GM12891 (cell line): ENCODE measurements around the gene TMEM114.

ENCODE experiments used
- DNase-seq: peaks from one replicate; pipeline ENCODE4 v3.0.0; 2011; ENCODE audit warnings: low spot score; ENCODE audit not compliant: insufficient read length
- FAIRE-seq: peaks from 2 replicates; lab custom pipeline; 2011; peaks lifted over from hg19 to GRCh38; lab: Jason Lieb, UNC
- PAX5 ChIP-seq: IDR thresholded peaks from 2 replicates; pipeline ENCODE4 v1.6.1; 2011; ENCODE audit warnings: low read length, moderate library complexity, mild to moderate bottlenecking; ENCODE audit not compliant: insufficient read depth, severe bottlenecking
- POLR2A ChIP-seq: IDR thresholded peaks from 2 replicates; pipeline ENCODE4 v1.6.1; 2011; ENCODE audit warnings: low read depth, low read length, control low read depth
- POLR2AphosphoS5 ChIP-seq: IDR thresholded peaks from 2 replicates; pipeline ENCODE4 v1.6.1; 2011; ENCODE audit warnings: low read depth, low read length, control low read depth
- POU2F2 ChIP-seq: IDR thresholded peaks from 2 replicates; pipeline ENCODE4 v1.6.1; 2011; ENCODE audit warnings: low read depth, mild to moderate bottlenecking, control low read depth, low read length, moderate library complexity
- SPI1 ChIP-seq: IDR thresholded peaks from 2 replicates; pipeline ENCODE4 v1.6.1; 2011; ENCODE audit warnings: low read depth, low read length, control low read depth
- TAF1 ChIP-seq: IDR thresholded peaks from 2 replicates; pipeline ENCODE4 v1.6.1; 2011; ENCODE audit warnings: low read depth, low read length, control low read depth

TMEM114 gene

DNA sequence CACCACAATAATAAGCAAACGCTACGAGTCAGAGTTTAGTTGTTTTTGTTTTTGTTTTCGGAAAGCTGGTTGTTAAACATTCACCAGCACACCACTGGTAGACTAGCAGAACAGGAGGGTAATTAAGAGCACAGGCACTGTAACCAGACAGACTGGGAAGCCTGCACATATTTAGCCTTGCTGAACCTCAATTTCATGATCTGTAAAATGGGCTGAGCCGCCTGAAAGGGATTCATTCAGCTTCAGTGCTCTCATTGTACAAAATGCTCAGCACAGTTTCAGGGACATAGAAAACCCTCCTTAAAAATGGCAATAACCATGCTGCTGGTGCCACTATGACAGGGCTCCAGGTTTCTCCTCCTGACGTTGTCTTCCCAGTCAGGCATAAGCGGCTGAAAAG is 66.4 kb downstream of the TMEM114 start:
- DNase-seq (no peak), FAIRE-seq (no peak)
- no peak for TF ChIP-seq TAF1
- TF ChIP-seq SPI1, result no peak
- no peak for TF ChIP-seq POU2F2
- no peak for TF ChIP-seq POLR2A
- no peak for TF ChIP-seq POLR2AphosphoS5
- no peak for TF ChIP-seq PAX5

DNA sequence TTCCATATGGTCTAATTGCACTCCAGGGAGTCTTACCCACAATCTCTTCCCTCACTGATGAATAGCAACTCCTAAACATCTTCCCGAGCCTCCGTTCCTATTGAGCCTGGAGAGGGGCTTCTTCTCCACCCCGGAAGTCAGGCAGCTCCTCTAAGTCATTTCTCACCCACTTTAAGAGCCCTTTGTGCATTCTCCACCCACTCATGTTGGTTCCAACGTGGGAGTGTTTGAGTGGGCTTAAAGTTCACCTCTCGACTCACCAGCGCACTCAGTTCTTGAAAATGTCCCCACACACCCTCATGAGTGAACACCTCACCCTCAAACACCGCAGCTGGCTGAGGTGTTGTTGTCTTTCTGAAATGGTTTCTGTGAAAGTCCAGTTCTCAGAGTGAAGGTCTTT is 67.6 kb downstream of the TMEM114 start:
- DNase-seq (no peak), FAIRE-seq (no peak)
- TF ChIP-seq POLR2A (no peak), POU2F2 (no peak), SPI1 (no peak), PAX5 (no peak), POLR2AphosphoS5 (no peak), TAF1 (no peak)

DNA sequence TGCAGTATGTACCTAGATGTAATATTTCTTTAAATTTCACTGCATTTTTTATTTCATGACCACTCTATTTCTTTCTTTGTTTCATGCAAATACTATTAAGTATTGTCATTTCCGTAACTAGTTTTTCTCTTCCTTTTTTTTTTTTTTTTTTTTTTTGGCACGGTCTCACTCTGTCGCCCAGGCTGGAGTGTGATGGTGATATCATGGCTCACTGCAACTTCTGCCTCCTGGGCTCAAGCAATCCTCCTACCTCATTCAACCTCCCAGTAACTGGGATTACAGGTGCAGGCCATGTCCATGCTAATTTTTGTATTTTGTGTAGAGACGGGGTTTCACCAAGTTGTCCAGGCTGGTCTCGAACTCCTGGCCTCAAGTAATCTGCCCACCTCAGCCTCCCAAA is 70.7 kb downstream of the TMEM114 start:
- TF ChIP-seq POLR2A, result no peak
- no peak for TF ChIP-seq PAX5
- DNase-seq, result no peak
- FAIRE-seq, result no peak
